Natural killer cell (primary cell): ENCODE measurements around the gene SLC44A1. TPM values are rescaled to one million over a fixed set of nuclear protein-coding genes. Genes with fewer than 3 reads are reported as not detected.

Source experiments
- ATAC-seq, 3 donors: fragments of 150-1000 bp in 2 of 3; fragments of 200-7000 bp in 1 of 3; cut with Tn5 transposase; 1 replicate in 1 of 3; 2 replicates in 2 of 3; pipeline ENCODE4 v1.10.0; 2021; ENCODE audit warnings: mild to moderate bottlenecking in 2 of 3, moderate library complexity in 2 of 3
- DNase-seq, 2 donors: peaks; one replicate each; pipeline versions ENCODE4 v3.0.0 to v3.0.0-alpha.2; 2013 to 2021; ENCODE audit warnings: mixed read lengths in 1 of 2
- H3K27ac ChIP-seq: one replicate; pipeline ENCODE4 v1.5.1; 2013; ENCODE audit warnings: mild to moderate bottlenecking, low read length
- H3K27me3 ChIP-seq: one replicate; pipeline ENCODE4 v1.6.1; 2013; ENCODE audit warnings: low read length; ENCODE audit not compliant: control insufficient read depth, insufficient read depth
- H3K36me3 ChIP-seq: one replicate; pipeline ENCODE4 v1.6.1; 2013; ENCODE audit warnings: low read length; ENCODE audit not compliant: control insufficient read depth, insufficient read depth
- H3K4me1 ChIP-seq: one replicate; pipeline ENCODE4 v1.6.1; 2013; ENCODE audit warnings: low read length; ENCODE audit not compliant: control insufficient read depth, insufficient read depth
- H3K4me3 ChIP-seq: one replicate; pipeline ENCODE4 v1.5.1; 2013; ENCODE audit warnings: low read length
- H3K9me3 ChIP-seq: one replicate; pipeline ENCODE4 v1.6.1; 2013; ENCODE audit warnings: low read length; ENCODE audit not compliant: control insufficient read depth, insufficient read depth
- H3K27ac Mint-ChIP-seq, 2 donors: one replicate each; pipeline ENCODE4 v1.8.0; 2022; ENCODE audit warnings: mild to moderate bottlenecking in 2 of 2, mixed read lengths in 2 of 2, moderate library complexity in 1 of 2
- H3K27me3 Mint-ChIP-seq, 2 donors: one replicate each; pipeline ENCODE4 v1.8.0; 2022; ENCODE audit warnings: low read depth in 2 of 2, mixed read lengths in 2 of 2
- H3K36me3 Mint-ChIP-seq: one replicate; pipeline ENCODE4 v1.8.0; 2022; ENCODE audit warnings: mixed read lengths
- H3K4me1 Mint-ChIP-seq, 2 donors: one replicate each; pipeline ENCODE4 v1.8.0; 2022; ENCODE audit warnings: mixed read lengths in 2 of 2
- H3K4me3 Mint-ChIP-seq: one replicate; pipeline ENCODE4 v1.8.0; 2022; ENCODE audit warnings: mild to moderate bottlenecking, moderate library complexity, mixed read lengths
- H3K9me3 Mint-ChIP-seq, 2 donors: one replicate each; pipeline ENCODE4 v1.8.0; 2022; ENCODE audit warnings: mixed read lengths in 2 of 2
- CTCF ChIP-seq: fragments of 200-600 bp; IDR thresholded peaks from one replicate; pipeline ENCODE4 v1.8.0; 2022; ENCODE audit warnings: antibody characterized with exemption
- WGBS: methylation state at CpG from one replicate; pipeline ENCODE4 v1.1.7; 2013; ENCODE audit warnings: missing lambda C conversion rate; ENCODE audit not compliant: insufficient coverage; 5-methylcytosine and 5-hydroxymethylcytosine counted together
- intact Hi-C: fragments of 100-400 bp; cut with micrococcal nuclease; formaldehyde crosslinking; loops from one replicate; pipeline ENCODE4 v1.14.2; 2022
- total RNA-seq, 4 donors: library from RNA; stranded (reverse); fragments of 120-200 nt in 1 of 4; gene quantifications; one replicate each; pipeline versions ENCODE4 v1.2.3 to v1.2.4, GENCODE V29; 2013 to 2022

Gene SLC44A1
- total RNA-seq, 3 donors from 2014 or later (not counting 1 experiment from before 2014, with no cell fraction given): 7.1 to 8.3 (median 7.9) TPM

GRCh38 chr9:105441616-105442160 is 197.2 kb downstream of the SLC44A1 start:
- 84% methylated on average over 2 of the region's 2 CpGs for WGBS
- H3K4me3 ChIP-seq: no peak overlapping the region
- no peak for TF ChIP-seq CTCF
- Mint-ChIP-seq H3K27ac (no peak overlapping the region), H3K36me3 (no peaks in the 10 kb centered on the region), H3K4me1 (no peaks in the 10 kb centered on the region), H3K4me3 (no peak overlapping the region), H3K27me3 (no peaks in the 10 kb centered on the region), H3K9me3 (no peaks in the 10 kb centered on the region)
- ATAC-seq (no peak), DNase-seq (no peak)
- H3K27me3 ChIP-seq: no peaks in the 10 kb centered on the region
- H3K4me1 ChIP-seq: no peaks in the 10 kb centered on the region
- H3K36me3 ChIP-seq: no peaks in the 10 kb centered on the region
- H3K9me3 ChIP-seq: no peaks in the 10 kb centered on the region
- intact Hi-C loops: no loop called here
- no peak overlapping the region for H3K27ac ChIP-seq

- TF ChIP-seq CTCF: no peak
- H3K4me1 Mint-ChIP-seq: peaks cover 0 to 6% of the 10 kb centered on the region in 2 donors
Measured at GRCh38 chr9:105443121-105443520, 198.7 kb downstream of the SLC44A1 start.

GRCh38 chr9:105444130-105444529 is 199.7 kb downstream of the SLC44A1 start:
- peaks cover 0 to 12% of the 10 kb centered on the region in 2 donors for H3K4me1 Mint-ChIP-seq
- Histone ChIP-seq H3K27ac (no peak overlapping the region), H3K36me3 (no peaks in the 10 kb centered on the region), H3K9me3 (no peaks in the 10 kb centered on the region), H3K4me1 (peaks cover 12% of the 10 kb centered on the region), H3K27me3 (no peaks in the 10 kb centered on the region), H3K4me3 (no peak overlapping the region)
- no peak overlapping the region for H3K27ac Mint-ChIP-seq
- no peak overlapping the region for H3K4me3 Mint-ChIP-seq
- no peaks in the 10 kb centered on the region for H3K9me3 Mint-ChIP-seq
- 65% methylated on average over 4 of the region's 4 CpGs for WGBS
- intact Hi-C loops: no loop called here
- no peak for ATAC-seq
- TF ChIP-seq CTCF: no peak
- no peaks in the 10 kb centered on the region for H3K27me3 Mint-ChIP-seq
- no peaks in the 10 kb centered on the region for H3K36me3 Mint-ChIP-seq
- no peak for DNase-seq

More at GRCh38 chr9:105443121-105443520, 198.7 kb downstream of the SLC44A1 start:
- Histone ChIP-seq H3K4me3 (no peak overlapping the region), H3K36me3 (no peaks in the 10 kb centered on the region), H3K27me3 (no peaks in the 10 kb centered on the region), H3K4me1 (peaks cover 6% of the 10 kb centered on the region), H3K27ac (no peak overlapping the region), H3K9me3 (no peaks in the 10 kb centered on the region)
- Mint-ChIP-seq H3K4me3 (no peak overlapping the region), H3K27me3 (no peaks in the 10 kb centered on the region), H3K36me3 (no peaks in the 10 kb centered on the region), H3K27ac (no peak overlapping the region), H3K9me3 (no peaks in the 10 kb centered on the region)
- 91% methylated on average over 8 of the region's 8 CpGs for WGBS
- ATAC-seq (no peak), DNase-seq (no peak)
- intact Hi-C loops: no loop called here
